Liver (tissue), 9 donors: ENCODE measurements around the gene GRID1. TPM values are rescaled to one million over a fixed set of nuclear protein-coding genes. Genes with fewer than 3 reads are reported as not detected.

Source experiments
- DNase-seq: peaks from one replicate; pipeline ENCODE4 v3.0.0-alpha.2; 2017; ENCODE audit warnings: low spot score
- H3K27ac ChIP-seq, 2 donors: one replicate each; pipeline ENCODE4 v1.7.0; 2013; ENCODE audit warnings: inconsistent platforms in 2 of 2, low read length in 2 of 2, control low read depth in 1 of 2, low read depth in 1 of 2, mild to moderate bottlenecking in 1 of 2
- H3K27me3 ChIP-seq, 4 donors: one replicate each; pipeline versions ENCODE4 v1.6.1 to v1.7.0; 2013; ENCODE audit warnings: low read length in 3 of 4, inconsistent platforms in 1 of 4, mild to moderate bottlenecking in 1 of 4, moderate library complexity in 1 of 4; ENCODE audit not compliant: control insufficient read depth in 4 of 4, insufficient read depth in 4 of 4
- H3K36me3 ChIP-seq, 4 donors: one replicate each; pipeline versions ENCODE4 v1.6.1 to v1.7.0; 2013; ENCODE audit warnings: low read length in 3 of 4, mild to moderate bottlenecking in 3 of 4, low read depth in 1 of 4, moderate library complexity in 1 of 4; ENCODE audit not compliant: control insufficient read depth in 4 of 4, insufficient read depth in 3 of 4
- H3K4me1 ChIP-seq, 4 donors: one replicate each; pipeline versions ENCODE4 v1.6.1 to v1.7.0; 2013; ENCODE audit warnings: low read length in 3 of 4, mild to moderate bottlenecking in 3 of 4, moderate library complexity in 1 of 4; ENCODE audit not compliant: control insufficient read depth in 4 of 4, insufficient read depth in 4 of 4
- H3K4me3 ChIP-seq, 3 donors: one replicate each; pipeline versions ENCODE4 v1.6.1 to v1.7.0; 2013; ENCODE audit warnings: low read length in 3 of 3, control low read depth in 1 of 3, low read depth in 1 of 3, mild to moderate bottlenecking in 1 of 3
- H3K9ac ChIP-seq, 2 donors: one replicate each; pipeline ENCODE4 v1.7.0; 2013; ENCODE audit warnings: low read length in 2 of 2, mild to moderate bottlenecking in 2 of 2, moderate library complexity in 2 of 2, control low read depth in 1 of 2, low read depth in 1 of 2
- H3K9me3 ChIP-seq, 4 donors: one replicate each; pipeline versions ENCODE4 v1.6.1 to v1.7.0; 2013; ENCODE audit warnings: low read length in 3 of 4; ENCODE audit not compliant: control insufficient read depth in 4 of 4
- EGR1 ChIP-seq, 2 donors: IDR thresholded peaks; 2 replicates each; pipeline ENCODE4 v1.6.1; 2016 to 2018; ENCODE audit warnings: antibody characterized with exemption in 2 of 2, low read depth in 2 of 2
- FOXA1 ChIP-seq: IDR thresholded peaks from 2 replicates; pipeline ENCODE4 v1.6.1; 2016; ENCODE audit warnings: antibody characterized with exemption
- FOXA2 ChIP-seq: IDR thresholded peaks from 2 replicates; pipeline ENCODE4 v1.6.1; 2016; ENCODE audit warnings: antibody characterized with exemption
- GABPA ChIP-seq, 2 donors: IDR thresholded peaks in 1 of 2; conservative IDR thresholded peaks in 1 of 2; 2 replicates each; pipeline ENCODE4 v1.6.1; 2016; ENCODE audit warnings: antibody characterized with exemption in 2 of 2, mild to moderate bottlenecking in 1 of 2, moderate library complexity in 1 of 2
- HNF4A ChIP-seq, 2 donors: conservative IDR thresholded peaks; 2 replicates each; pipeline ENCODE4 v1.6.1; 2016; ENCODE audit warnings: antibody characterized with exemption in 2 of 2, mild to moderate bottlenecking in 2 of 2
- HNF4G ChIP-seq: IDR thresholded peaks from 2 replicates; pipeline ENCODE4 v1.6.1; 2016; ENCODE audit warnings: antibody characterized with exemption
- JUND ChIP-seq, 2 donors: IDR thresholded peaks; 2 replicates each; pipeline ENCODE4 v1.6.1; 2016; ENCODE audit warnings: antibody characterized with exemption in 2 of 2
- NR2F2 ChIP-seq: IDR thresholded peaks from 2 replicates; pipeline ENCODE4 v1.6.1; 2016; ENCODE audit warnings: antibody characterized with exemption
- RAD21 ChIP-seq, 2 donors: IDR thresholded peaks; 2 replicates each; pipeline ENCODE4 v1.6.1; 2016; ENCODE audit warnings: antibody characterized with exemption in 2 of 2, mild to moderate bottlenecking in 2 of 2
- RXRA ChIP-seq, 2 donors: IDR thresholded peaks; 2 replicates each; pipeline ENCODE4 v1.6.1; 2017 to 2018; ENCODE audit warnings: antibody characterized with exemption in 2 of 2, mild to moderate bottlenecking in 1 of 2
- SP1 ChIP-seq: IDR thresholded peaks from 2 replicates; pipeline ENCODE4 v1.6.1; 2018; ENCODE audit warnings: antibody characterized with exemption, mild to moderate bottlenecking
- TAF1 ChIP-seq: conservative IDR thresholded peaks from 2 replicates; pipeline ENCODE4 v1.6.1; 2016; ENCODE audit warnings: antibody characterized with exemption, mild to moderate bottlenecking
- YY1 ChIP-seq: IDR thresholded peaks from 2 replicates; pipeline ENCODE4 v1.6.1; 2016; ENCODE audit warnings: antibody characterized with exemption, mild to moderate bottlenecking
- WGBS: extraction: QIAGEN DNeasy Blood & Tissue Kit; methylation state at CpG from one replicate; pipeline ENCODE4 v1.1.7; 2013; 5-methylcytosine and 5-hydroxymethylcytosine counted together
- polyA plus RNA-seq, 2 donors: library from polyadenylated mRNA; stranded (reverse) in 1 of 2; unstranded in 1 of 2; fragments of 200-250 nt in 1 of 2; fragments of >200 nt in 1 of 2; fragmentation: Nextera tagmentation in 1 of 2; extraction: Ambion mirVana in 1 of 2; gene quantifications; one replicate each; pipeline versions ENCODE4 v1.2.1 to v1.2.3, GENCODE V29; 2013 to 2015
- total RNA-seq, 2 donors: library from RNA; depleted of rRNA; stranded (reverse); fragments of >200 nt; gene quantifications; one replicate each; pipeline ENCODE4 v1.2.3, GENCODE V29; 2014
- TF ChIP-seq, protein P1 (sequence below): IDR thresholded peaks from 2 replicates; pipeline ENCODE4 v1.6.1; 2016; ENCODE audit warnings: antibody characterized with exemption
- TF ChIP-seq, protein P2 (sequence below): IDR thresholded peaks from 2 replicates; pipeline ENCODE4 v1.6.1; 2016; ENCODE audit warnings: antibody characterized with exemption, mild to moderate bottlenecking
- TF ChIP-seq, protein P3 (sequence below): IDR thresholded peaks from 2 replicates; pipeline ENCODE4 v1.6.1; 2016; ENCODE audit warnings: antibody characterized with exemption
- TF ChIP-seq, protein P4 (sequence below): fragments of 150-350 bp; IDR thresholded peaks from 2 replicates; pipeline ENCODE4 v1.5.1; 2017; ENCODE audit warnings: improper control_type of control experiment, low read depth, low read length; ENCODE audit not compliant: missing input control
- TF ChIP-seq, protein P5 (sequence below): IDR thresholded peaks from 2 replicates; pipeline ENCODE4 v1.6.1; 2016; ENCODE audit warnings: antibody characterized with exemption
- donor health status: healthy.
- donor health status: healthy.
- donor health status: healthy.
- donor health status: healthy.
- donor health status: healthy.

The GRID1 gene
- total and polyA plus RNA-seq, 4 donors = 0.09 to 0.17 (median 0.14) TPM; not detected in 1

DNA sequence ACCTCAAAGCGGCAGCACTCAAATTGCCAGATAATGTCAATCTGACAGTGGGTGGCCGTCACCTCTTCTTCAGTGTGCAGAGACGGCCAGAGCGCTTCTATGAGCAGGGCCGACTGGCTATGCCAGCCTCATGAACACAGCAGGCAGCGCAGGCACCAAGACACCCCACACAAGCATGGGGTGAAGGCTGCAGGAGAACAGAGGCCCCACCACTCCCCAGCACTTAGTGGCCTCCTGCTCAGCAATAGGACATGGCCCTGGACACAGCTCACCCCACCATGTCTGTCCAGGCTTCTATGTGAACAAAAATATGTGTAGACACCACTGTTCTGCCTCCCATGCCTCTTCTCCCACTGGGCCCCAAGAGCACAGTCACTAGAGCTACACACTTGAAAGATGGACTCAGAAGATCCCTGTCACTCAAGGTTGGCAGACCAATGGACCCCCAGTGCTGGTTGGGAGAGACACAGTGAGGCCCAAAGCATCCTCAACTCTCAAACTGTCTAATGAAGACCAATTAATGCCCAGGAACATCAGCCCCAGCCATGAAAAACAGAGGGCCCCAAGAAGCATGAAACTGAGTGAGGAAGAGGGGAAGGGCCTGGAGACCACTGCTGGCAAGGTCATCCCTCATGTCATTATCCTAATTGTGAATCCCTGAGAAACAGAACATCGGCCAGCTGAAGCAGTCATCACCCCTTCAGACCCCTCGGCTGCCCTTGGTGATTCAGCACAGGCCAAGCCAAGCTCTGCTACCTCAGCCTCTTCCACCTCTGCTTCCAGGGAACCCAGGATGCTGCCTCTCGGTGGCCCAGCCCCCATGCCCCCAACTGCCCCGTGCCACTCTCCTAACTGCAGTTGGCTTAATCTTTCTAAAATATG is 77.7 kb downstream of the GRID1 start:
- no peak overlapping the region for H3K9ac ChIP-seq
- H3K4me1 ChIP-seq = no peaks in the 10 kb centered on the region
- no peak overlapping the region for H3K27ac ChIP-seq
- H3K9me3 ChIP-seq = no peaks in the 10 kb centered on the region
- no peaks in the 10 kb centered on the region for H3K36me3 ChIP-seq
- no peaks in the 10 kb centered on the region for H3K27me3 ChIP-seq
- no peak for DNase-seq
- H3K4me3 ChIP-seq = no peak overlapping the region
- 88% methylated on average over 10 of the region's 10 CpGs for whole genome bisulfite sequencing
- TF ChIP-seq NR2F2 = no peak
- TF ChIP-seq SP1 = no peak
- TF ChIP-seq RXRA (IDR thresholded peaks at IDR 0.05) = no peak
- no peak for TF ChIP-seq JUND (IDR thresholded peaks at IDR 0.05)
- TF ChIP-seq, protein P1, sequence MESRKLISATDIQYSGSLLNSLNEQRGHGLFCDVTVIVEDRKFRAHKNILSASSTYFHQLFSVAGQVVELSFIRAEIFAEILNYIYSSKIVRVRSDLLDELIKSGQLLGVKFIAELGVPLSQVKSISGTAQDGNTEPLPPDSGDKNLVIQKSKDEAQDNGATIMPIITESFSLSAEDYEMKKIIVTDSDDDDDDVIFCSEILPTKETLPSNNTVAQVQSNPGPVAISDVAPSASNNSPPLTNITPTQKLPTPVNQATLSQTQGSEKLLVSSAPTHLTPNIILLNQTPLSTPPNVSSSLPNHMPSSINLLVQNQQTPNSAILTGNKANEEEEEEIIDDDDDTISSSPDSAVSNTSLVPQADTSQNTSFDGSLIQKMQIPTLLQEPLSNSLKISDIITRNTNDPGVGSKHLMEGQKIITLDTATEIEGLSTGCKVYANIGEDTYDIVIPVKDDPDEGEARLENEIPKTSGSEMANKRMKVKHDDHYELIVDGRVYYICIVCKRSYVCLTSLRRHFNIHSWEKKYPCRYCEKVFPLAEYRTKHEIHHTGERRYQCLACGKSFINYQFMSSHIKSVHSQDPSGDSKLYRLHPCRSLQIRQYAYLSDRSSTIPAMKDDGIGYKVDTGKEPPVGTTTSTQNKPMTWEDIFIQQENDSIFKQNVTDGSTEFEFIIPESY = no peak
- TF ChIP-seq, protein P2, sequence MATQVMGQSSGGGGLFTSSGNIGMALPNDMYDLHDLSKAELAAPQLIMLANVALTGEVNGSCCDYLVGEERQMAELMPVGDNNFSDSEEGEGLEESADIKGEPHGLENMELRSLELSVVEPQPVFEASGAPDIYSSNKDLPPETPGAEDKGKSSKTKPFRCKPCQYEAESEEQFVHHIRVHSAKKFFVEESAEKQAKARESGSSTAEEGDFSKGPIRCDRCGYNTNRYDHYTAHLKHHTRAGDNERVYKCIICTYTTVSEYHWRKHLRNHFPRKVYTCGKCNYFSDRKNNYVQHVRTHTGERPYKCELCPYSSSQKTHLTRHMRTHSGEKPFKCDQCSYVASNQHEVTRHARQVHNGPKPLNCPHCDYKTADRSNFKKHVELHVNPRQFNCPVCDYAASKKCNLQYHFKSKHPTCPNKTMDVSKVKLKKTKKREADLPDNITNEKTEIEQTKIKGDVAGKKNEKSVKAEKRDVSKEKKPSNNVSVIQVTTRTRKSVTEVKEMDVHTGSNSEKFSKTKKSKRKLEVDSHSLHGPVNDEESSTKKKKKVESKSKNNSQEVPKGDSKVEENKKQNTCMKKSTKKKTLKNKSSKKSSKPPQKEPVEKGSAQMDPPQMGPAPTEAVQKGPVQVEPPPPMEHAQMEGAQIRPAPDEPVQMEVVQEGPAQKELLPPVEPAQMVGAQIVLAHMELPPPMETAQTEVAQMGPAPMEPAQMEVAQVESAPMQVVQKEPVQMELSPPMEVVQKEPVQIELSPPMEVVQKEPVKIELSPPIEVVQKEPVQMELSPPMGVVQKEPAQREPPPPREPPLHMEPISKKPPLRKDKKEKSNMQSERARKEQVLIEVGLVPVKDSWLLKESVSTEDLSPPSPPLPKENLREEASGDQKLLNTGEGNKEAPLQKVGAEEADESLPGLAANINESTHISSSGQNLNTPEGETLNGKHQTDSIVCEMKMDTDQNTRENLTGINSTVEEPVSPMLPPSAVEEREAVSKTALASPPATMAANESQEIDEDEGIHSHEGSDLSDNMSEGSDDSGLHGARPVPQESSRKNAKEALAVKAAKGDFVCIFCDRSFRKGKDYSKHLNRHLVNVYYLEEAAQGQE = no peak
- no peak for TF ChIP-seq GABPA (IDR thresholded peaks at IDR 0.05 in 1 of 2, conservative IDR thresholded peaks at IDR 0.05 in 1 of 2)
- TF ChIP-seq FOXA1 = no peak
- TF ChIP-seq, protein P3, sequence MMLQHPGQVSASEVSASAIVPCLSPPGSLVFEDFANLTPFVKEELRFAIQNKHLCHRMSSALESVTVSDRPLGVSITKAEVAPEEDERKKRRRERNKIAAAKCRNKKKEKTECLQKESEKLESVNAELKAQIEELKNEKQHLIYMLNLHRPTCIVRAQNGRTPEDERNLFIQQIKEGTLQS = no peak
- TF ChIP-seq EGR1 (IDR thresholded peaks at IDR 0.05; ENCODE audit: low read depth in 2 of 2) = no peak
- TF ChIP-seq TAF1 = no peak
- TF ChIP-seq, protein P4, sequence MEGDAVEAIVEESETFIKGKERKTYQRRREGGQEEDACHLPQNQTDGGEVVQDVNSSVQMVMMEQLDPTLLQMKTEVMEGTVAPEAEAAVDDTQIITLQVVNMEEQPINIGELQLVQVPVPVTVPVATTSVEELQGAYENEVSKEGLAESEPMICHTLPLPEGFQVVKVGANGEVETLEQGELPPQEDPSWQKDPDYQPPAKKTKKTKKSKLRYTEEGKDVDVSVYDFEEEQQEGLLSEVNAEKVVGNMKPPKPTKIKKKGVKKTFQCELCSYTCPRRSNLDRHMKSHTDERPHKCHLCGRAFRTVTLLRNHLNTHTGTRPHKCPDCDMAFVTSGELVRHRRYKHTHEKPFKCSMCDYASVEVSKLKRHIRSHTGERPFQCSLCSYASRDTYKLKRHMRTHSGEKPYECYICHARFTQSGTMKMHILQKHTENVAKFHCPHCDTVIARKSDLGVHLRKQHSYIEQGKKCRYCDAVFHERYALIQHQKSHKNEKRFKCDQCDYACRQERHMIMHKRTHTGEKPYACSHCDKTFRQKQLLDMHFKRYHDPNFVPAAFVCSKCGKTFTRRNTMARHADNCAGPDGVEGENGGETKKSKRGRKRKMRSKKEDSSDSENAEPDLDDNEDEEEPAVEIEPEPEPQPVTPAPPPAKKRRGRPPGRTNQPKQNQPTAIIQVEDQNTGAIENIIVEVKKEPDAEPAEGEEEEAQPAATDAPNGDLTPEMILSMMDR = no peak
- TF ChIP-seq, protein P5, sequence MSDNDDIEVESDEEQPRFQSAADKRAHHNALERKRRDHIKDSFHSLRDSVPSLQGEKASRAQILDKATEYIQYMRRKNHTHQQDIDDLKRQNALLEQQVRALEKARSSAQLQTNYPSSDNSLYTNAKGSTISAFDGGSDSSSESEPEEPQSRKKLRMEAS = no peak
- TF ChIP-seq FOXA2 = no peak
- no peak for TF ChIP-seq YY1
- TF ChIP-seq HNF4G = no peak
- TF ChIP-seq HNF4A (conservative IDR thresholded peaks at IDR 0.05) = no peak
- TF ChIP-seq RAD21 (IDR thresholded peaks at IDR 0.05) = no peak
